ENCODE measurements around the gene LMBR1L.
"Not testable (repeated sequence)": the region's sequence is repeated elsewhere in the genome, so short reads cannot be mapped to it uniquely, and the experiment has no call there.

LMBR1L gene

GRCh38 chr12:49088150-49088931 lies 22.3 kb downstream of the LMBR1L start:
- peak; percentile 41 to 71 (median 48) for DNase-seq (ENCODE audit: low read depth in 2 of 3, low spot score in 1 of 3)

GRCh38 chr12:49086116-49086515 lies 24.5 kb downstream of the LMBR1L start:
- no peak for DNase-seq (ENCODE audit: low read depth in 2 of 3, low spot score in 1 of 3)

DNA sequence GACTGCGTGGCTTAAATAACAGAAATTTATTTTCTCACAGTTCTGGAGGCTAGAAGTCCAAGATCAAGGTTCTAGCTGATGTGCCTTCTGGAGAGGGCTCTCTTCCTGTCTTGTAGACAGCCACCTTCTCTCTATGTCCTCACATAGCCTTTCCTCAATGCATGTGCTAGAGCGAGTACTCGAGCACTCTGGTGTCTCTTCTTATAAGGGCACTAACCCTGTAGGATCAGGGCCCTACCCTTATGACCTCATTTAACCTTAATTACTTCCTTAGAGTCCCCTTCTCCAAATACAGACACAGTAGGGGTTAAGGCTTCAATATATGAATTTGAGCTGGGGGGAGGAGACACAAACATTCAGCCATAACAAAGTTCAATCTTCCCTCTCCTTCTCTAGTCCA lies 26.2 kb downstream of the LMBR1L start:
- no peak for DNase-seq (ENCODE audit: low read depth in 2 of 3, low spot score in 1 of 3)

DNA sequence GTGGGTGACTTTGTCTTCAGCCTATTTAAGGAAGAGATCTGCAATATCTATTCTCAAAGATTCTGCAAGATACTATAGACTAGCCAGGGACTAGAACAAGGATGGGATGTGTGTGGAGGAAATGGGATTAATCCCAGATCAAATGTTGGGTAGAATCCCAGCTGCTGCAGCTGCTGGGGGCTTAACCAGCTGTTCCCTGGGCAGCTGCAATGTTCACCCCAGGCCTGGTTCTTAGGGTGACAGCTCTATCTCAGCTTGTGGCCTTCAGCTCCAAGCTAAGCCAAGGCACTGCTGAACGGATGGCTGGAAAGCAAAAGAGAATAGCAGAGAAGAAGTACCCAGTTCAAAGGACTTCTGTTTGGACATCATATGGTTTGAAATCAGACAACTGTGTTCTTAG lies 30.9 kb downstream of the LMBR1L start:
- no peak for DNase-seq (ENCODE audit: low read depth in 2 of 3, low spot score in 1 of 3)

DNA sequence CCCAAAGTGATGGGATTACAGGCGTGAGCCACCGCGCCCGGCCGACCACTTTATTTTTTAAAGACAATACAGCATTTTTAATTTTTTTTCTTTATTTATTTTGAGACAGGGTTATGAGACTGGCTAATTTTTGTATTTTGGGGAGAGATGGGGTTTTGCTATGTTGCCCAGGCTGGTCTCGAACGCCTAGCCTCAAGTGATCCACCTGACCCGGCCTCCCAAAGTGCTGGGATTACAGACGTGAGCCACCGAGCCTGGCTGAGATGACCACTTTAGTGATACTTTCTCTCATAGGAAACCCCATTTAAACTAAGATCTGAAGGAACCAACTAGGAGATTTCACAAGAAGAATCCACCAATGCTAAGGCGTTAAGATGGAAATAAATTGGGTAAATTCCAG lies 39.7 kb downstream of the LMBR1L start:
- DNase-seq (ENCODE audit: low read depth in 2 of 3, low spot score in 1 of 3): no peak

DNA sequence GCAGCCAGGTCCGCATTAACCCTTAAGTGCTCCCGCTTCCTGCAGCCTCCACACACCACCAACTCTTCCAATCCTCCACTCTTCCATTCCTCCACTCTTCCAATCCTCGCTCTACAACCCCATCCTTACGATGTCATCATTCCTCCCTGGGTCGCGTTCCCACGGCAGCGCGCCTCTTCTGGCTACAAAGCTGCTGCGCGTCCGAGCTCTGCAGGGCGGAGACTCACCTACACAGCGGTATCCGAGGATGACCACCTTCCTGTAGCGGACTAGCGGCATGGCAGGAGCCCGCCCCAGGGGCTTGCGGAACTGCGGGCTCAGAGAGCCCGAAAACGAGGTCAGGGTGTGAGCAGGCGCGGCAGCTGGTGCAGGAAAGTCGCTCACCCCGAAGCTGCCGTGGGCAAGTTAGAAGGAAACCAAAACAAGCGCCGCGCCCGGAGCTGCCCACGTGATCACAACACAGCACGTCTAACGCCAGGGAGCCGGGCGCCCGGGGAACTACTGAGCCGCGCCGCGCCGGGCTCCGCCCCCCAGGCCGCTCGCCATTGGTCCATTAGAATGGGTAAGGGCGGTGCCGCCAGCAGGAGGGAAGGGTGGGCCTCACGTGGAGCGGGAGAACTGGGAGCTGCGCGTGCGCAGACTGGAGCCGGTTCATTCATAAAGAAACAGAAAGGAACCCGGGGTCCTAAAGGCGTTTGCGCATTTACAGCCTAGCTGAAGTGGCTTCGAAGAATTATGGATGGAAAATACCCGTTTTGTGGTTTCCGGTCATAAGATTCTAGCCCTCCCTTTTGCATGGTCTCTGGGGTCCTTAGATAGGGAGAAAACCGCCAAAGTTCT lies 40.9 kb downstream of the LMBR1L start, which contains the start of gene RHEBL1:
RHEBL1 (minus strand) TSS at position 473 of the 840 bp plus-strand sequence; CDS start at position 279, 194 bp downstream.
- DNase-seq (ENCODE audit: low read depth in 2 of 3, low spot score in 1 of 3): peak; percentile 96 to 99 (median 99)

- no peak for DNase-seq (ENCODE audit: low read depth in 2 of 3, low spot score in 1 of 3)
These were observed 41.7 kb downstream of the LMBR1L start for GRCh38 chr12:49068879-49069506.

GRCh38 chr12:49066120-49066519 lies 44.5 kb downstream of the LMBR1L start:
- DNase-seq (ENCODE audit: low read depth in 2 of 3, low spot score in 1 of 3): no peak

- DNase-seq (ENCODE audit: low read depth in 2 of 3, low spot score in 1 of 3): no peak
These were observed 45.9 kb downstream of the LMBR1L start for GRCh38 chr12:49064767-49065152.

- DNase-seq (ENCODE audit: low read depth in 2 of 3, low spot score in 1 of 3): not testable (repeated sequence)
These were observed 48.7 kb downstream of the LMBR1L start for GRCh38 chr12:49061916-49062315.

- no peak for DNase-seq (ENCODE audit: low read depth in 2 of 3, low spot score in 1 of 3)
These were observed 49.4 kb downstream of the LMBR1L start for GRCh38 chr12:49061157-49061650.

DNA sequence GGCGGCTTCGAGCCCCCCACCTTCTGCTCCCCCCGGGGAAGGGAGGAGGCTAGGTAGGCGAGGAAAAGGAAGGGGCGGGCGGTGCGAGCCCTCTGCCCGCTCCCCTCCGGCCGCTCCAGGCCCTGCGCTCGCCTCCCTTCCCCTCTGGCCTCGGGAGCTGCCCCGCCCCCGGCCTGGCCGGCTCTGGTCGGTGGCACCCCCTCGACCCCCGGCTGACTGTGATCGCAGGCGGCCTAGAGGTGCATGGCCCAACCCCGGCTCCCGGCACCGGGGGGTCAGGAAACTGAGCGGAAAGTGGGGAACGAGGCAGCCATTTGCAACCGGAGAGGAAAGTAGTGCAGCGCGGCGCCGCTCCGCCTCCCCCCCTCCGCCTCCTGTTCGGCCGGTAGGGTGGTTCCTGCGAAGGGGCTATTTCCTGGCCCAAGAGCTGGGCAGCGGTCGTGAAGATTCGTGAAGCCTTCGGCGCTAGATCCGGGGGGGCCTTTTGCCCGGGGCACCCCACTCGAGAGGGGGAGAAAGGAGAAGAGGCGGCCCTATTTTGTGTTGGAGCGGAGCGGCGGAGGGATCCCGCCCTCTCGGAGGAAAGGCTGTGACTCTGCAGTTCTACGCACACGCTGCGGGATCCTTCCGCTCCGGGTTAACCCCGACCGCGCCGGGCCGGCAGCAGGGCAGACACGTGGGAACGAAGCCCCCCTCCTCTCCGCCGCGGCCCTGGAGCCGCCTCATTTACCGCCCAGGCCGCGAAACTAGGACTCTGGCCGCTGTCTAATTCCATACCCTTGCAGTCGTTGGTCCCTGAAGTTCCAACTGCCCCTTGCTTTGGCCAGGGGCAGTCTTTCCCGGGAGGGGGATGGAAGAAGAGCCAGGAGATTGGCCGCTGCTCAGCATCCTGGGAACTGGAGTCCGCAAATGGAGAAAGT lies 50.1 kb downstream of the LMBR1L start, which contains the start of gene KMT2D:
KMT2D (minus strand) TSS at position 558 of the 920 bp plus-strand sequence. CDS start 5,470 bp downstream, outside the sequence.
- DNase-seq (ENCODE audit: low read depth in 2 of 3, low spot score in 1 of 3): peak; percentile 76 to 89 (median 81)

DNA sequence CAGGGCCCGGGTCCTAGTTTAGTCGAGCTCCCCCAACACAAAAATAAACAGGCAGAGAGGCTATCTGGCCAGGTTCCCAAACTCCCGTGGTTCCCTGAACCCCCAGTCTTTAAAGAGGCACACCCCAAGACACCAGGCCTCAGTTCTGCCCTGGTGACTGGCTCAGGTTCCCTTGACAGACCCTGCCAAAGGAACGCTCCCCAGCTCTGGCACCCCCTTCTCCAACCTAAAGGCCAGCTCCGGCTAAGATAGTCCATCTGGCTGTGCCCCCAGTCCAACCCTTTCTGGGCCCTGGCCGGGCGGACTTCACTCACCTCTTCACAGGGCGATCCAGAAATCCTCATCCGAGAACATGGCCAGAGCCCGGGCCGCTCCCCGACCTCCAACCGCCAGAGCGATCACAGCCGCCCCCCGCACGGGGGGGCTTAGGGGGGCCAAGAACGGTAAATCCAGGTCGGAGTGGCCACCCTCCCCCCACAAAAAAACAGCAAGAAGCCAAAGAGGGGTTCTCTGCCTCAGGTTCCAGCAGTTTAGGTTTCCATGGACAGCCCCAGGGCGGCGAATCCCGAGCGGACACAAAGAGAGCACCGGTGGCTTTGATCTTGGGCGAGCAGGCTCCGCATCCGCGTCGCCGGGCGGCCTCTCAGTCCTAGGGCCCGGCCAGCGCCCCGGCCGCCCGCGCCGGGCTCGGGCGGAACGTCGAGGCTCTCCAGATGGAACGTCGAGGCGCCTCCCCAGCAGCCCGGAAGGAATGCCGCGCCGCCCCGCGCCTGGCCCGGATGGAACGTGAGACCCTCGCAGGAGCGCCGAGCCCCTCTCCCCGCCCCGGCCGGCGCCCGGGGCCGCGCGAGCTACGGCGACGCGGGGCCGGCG lies 51.1 kb downstream of the LMBR1L start:
- DNase-seq (ENCODE audit: low read depth in 2 of 3, low spot score in 1 of 3): no peak

GRCh38 chr12:49059045-49059298 lies 51.7 kb downstream of the LMBR1L start:
- DNase-seq (ENCODE audit: low read depth in 2 of 3, low spot score in 1 of 3): no peak

GRCh38 chr12:49058366-49059044 lies 52.1 kb downstream of the LMBR1L start:
- DNase-seq (ENCODE audit: low read depth in 2 of 3, low spot score in 1 of 3): no peak

DNA sequence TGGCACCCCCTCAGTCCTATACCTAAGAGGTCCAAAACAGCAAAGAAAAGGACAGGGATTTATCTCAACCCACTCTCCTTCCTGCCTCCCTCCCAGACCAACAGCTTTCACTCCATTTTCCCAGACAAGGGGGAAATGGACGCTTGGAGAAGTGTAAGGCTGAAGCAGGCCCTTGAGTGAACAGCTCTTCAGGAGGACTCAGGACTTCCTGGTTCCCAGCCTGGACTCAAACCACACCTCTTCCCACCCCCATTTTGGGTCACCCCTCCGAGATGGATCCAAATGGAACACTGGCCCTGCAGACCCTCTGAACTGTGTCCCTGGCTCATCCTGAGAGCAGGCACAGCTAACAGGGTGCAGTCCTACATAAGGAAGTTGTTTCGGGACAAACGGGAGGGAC lies 52.8 kb downstream of the LMBR1L start:
- no peak for DNase-seq (ENCODE audit: low read depth in 2 of 3, low spot score in 1 of 3)

- peak in 2 of 3 donors; percentile 31 to 40 for DNase-seq (ENCODE audit: low read depth in 2 of 3, low spot score in 1 of 3)
These were observed 54.5 kb downstream of the LMBR1L start for GRCh38 chr12:49055978-49056754.

DNA sequence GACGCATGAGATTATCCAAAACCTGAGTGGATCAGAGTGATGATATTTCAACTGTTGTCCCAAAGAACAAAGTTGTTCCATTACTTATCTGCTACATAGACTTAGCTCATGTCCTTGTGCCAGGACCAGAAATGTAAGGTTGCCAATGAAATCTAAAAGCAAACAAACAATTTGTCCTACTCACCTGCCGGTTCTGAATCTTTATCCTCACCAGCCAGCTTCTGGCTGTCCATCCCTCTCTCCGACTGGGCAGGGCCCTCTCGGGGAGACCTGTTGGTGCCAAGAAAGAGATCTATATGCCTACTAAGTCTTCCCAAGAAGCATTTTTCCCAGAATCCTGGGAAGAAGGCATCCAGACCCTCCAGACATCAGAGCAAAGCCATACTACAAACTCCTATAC lies 55.6 kb downstream of the LMBR1L start:
- DNase-seq (ENCODE audit: low read depth in 2 of 3, low spot score in 1 of 3): no peak

Measured in stimulated activated CD4-positive, alpha-beta T cell treated with anti-CD3 and anti-CD28 coated beads, Interleukin-12 subunit alpha, Interleukin-12 subunit beta, amount 100 ng/mL, for 48 hours (primary cell).